ENCODE measurements around the gene ABRACL. TPM values are rescaled to one million over a fixed set of nuclear protein-coding genes. Genes with fewer than 3 reads are reported as not detected.

The ABRACL gene
- total and polyA plus RNA-seq, 2 of the 4 experiments (the other 2 are of a cell fraction) = 16.0 to 27.9 TPM

GRCh38 chr6:139064981-139065665, 36.6 kb downstream of the ABRACL start:
- no peak overlapping the region for H2BK120ac ChIP-seq (ENCODE audit: low read depth, low read length)
- H3K79me1 ChIP-seq (ENCODE audit: low read depth in 1 of 2, low read length in 2 of 2) = no peaks in the 10 kb centered on the region
- ChIA-PET CTCF (no interaction called here), POLR2A (ENCODE audit: unreplicated experiment) (no interaction called here)
- H2AFZ ChIP-seq (replicated peaks; ENCODE audit: low read length, poor library complexity) = no peak overlapping the region
- no peak overlapping the region for H4K8ac ChIP-seq (ENCODE audit: low read depth in 2 of 2, low read length in 2 of 2)
- no peak overlapping the region for H2AK9ac ChIP-seq (replicated peaks; ENCODE audit: low read depth, low read length, poor library complexity)
- H4K20me1 ChIP-seq (ENCODE audit: insufficient read depth, low read length) = no peaks in the 10 kb centered on the region
- 78% methylated on average over 2 of the region's 7 CpGs; no CpG with 5 or more reads in 1 of the 2 experiments for WGBS, 2 experiments (ENCODE audit: extremely low coverage in 2 of 2, insufficient read length in 1 of 2)
- DNase-seq (no peak), ATAC-seq (ENCODE audit: low read depth) (no peak)
- no peak for TF ChIP-seq RAD21 (IDR thresholded peaks at IDR 0.05; ENCODE audit: low read length)
- TF ChIP-seq SMC3 (IDR thresholded peaks at IDR 0.05; ENCODE audit: low read depth, low read length) = no peak
- TF ChIP-seq CHD1 (IDR thresholded peaks at IDR 0.05; ENCODE audit: low read depth, low read length) = no peak
- no peak for TF ChIP-seq RFX5 (IDR thresholded peaks at IDR 0.05; ENCODE audit: low read depth, low read length)
- no peak overlapping the region for H3K4me2 ChIP-seq (ENCODE audit: low read depth, low read length)
- H3K4ac ChIP-seq (ENCODE audit: low read depth, low read length) = no peak overlapping the region
- H3K14ac ChIP-seq (replicated peaks; ENCODE audit: low read depth, low read length) = no peak overlapping the region
- no peak overlapping the region for H3K23ac ChIP-seq (ENCODE audit: low read depth, low read length)
- H4K91ac ChIP-seq (ENCODE audit: insufficient read depth, low read depth, low read length) = no peak overlapping the region
- BruUV-seq (replicated peaks) = no TSS peak
- no peak overlapping the region for H3K27ac ChIP-seq (ENCODE audit: insufficient read depth, low read length)
- intact Hi-C loops (cut with micrococcal nuclease) (no loop called here), in situ Hi-C loops (cut with MboI; ENCODE audit: low sequenced_read_pairs) (no loop called here), dilution Hi-C loops (cut with HindIII; ENCODE audit: low sequenced_read_pairs, unreplicated experiment) (no loop called here)
- H3K4me3 ChIP-seq (ENCODE audit: insufficient read depth, low read depth, low read length) = no peak overlapping the region
- H3K18ac ChIP-seq (ENCODE audit: low read depth, low read length) = no peak overlapping the region
- H3K9me3 ChIP-seq (ENCODE audit: control insufficient read depth, insufficient read depth, low read length) = no peaks in the 10 kb centered on the region
- H3K4me1 ChIP-seq (ENCODE audit: control insufficient read depth, insufficient read depth, low read length) = peaks cover 2% of the 10 kb centered on the region; the same call in 1 of the 2 replicates
- H2AK5ac ChIP-seq (ENCODE audit: low read depth, low read length) = no peak overlapping the region
- no peak overlapping the region for H3K56ac ChIP-seq (ENCODE audit: extremely low read depth, insufficient read depth, low read length)
- no peak overlapping the region for H2BK5ac ChIP-seq (ENCODE audit: low read depth, low read length, poor library complexity, severe bottlenecking)
- H3K27me3 ChIP-seq (ENCODE audit: control insufficient read depth, insufficient read depth, low read length) = no peaks in the 10 kb centered on the region; the same call in 1 of the 2 replicates
- H4K5ac ChIP-seq (ENCODE audit: low read depth, low read length) = no peak overlapping the region
- H3K9me1 ChIP-seq (ENCODE audit: insufficient read depth, low read length) = no peaks in the 10 kb centered on the region
- H2BK20ac ChIP-seq (ENCODE audit: low read depth, low read length) = no peak overlapping the region
- no peaks in the 10 kb centered on the region for H3K36me3 ChIP-seq (ENCODE audit: control insufficient read depth, insufficient read depth, low read length)
- no peak overlapping the region for H3K9ac ChIP-seq (ENCODE audit: low read depth, low read length)
- H2BK15ac ChIP-seq (ENCODE audit: low read depth, low read length) = no peak overlapping the region

Measured in IMR-90 (cell line).